ENCODE data around the gene LCN12.

DNA sequence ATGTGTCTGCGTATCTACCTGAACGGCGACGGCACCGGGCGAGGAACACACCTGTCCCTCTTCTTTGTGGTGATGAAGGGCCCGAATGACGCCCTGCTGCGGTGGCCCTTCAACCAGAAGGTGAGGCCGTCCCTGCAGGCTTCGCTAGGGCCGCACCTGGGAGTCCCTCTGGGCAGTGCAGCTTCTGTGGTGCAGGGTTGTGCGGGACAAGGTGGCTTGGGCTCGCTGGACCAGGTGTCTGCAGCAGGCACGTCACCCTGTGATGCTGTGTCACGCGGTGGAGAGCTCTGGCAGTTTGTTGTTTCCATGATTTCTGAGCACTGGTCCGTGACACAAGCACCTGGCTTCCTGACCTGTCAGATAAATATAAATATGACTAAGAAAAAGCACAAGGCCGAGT is 28.2 kb upstream of the LCN12 start:
- TF ChIP-seq, protein P1, sequence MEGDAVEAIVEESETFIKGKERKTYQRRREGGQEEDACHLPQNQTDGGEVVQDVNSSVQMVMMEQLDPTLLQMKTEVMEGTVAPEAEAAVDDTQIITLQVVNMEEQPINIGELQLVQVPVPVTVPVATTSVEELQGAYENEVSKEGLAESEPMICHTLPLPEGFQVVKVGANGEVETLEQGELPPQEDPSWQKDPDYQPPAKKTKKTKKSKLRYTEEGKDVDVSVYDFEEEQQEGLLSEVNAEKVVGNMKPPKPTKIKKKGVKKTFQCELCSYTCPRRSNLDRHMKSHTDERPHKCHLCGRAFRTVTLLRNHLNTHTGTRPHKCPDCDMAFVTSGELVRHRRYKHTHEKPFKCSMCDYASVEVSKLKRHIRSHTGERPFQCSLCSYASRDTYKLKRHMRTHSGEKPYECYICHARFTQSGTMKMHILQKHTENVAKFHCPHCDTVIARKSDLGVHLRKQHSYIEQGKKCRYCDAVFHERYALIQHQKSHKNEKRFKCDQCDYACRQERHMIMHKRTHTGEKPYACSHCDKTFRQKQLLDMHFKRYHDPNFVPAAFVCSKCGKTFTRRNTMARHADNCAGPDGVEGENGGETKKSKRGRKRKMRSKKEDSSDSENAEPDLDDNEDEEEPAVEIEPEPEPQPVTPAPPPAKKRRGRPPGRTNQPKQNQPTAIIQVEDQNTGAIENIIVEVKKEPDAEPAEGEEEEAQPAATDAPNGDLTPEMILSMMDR (IDR thresholded peaks at IDR 0.05; ENCODE audit: low read depth, low read length, poor library complexity, severe bottlenecking): no peak
- TF ChIP-seq EZH2phosphoT487 (IDR thresholded peaks at IDR 0.05; ENCODE audit: borderline replicate concordance, low read length): no peak

Data from DOHH2 (cell line).